Activated B cell treated with CpG ODN at 0.5 μM for 24 hours (primary cell): Measurements from ENCODE around the gene NTNG2. TPM values are rescaled to one million over a fixed set of nuclear protein-coding genes. Genes with fewer than 3 reads are reported as not detected.

ENCODE experiments used
- ATAC-seq: fragments of 200-7000 bp; cut with Tn5 transposase; one replicate; pipeline ENCODE4 v1.10.0; 2021; ENCODE audit warnings: low read depth, mild to moderate bottlenecking, moderate library complexity
- CTCF ChIA-PET: fragments of 350-600 bp; sonication (Branson Sonifier 250); formaldehyde crosslinking; loops from one replicate; lab custom pipeline; 2021; ENCODE audit warnings: antibody characterized with exemption; lab: Charles Lee
- POLR2A ChIA-PET: fragments of 350-600 bp; sonication (Branson Sonifier 250); formaldehyde crosslinking; loops from one replicate; lab custom pipeline; 2021; ENCODE audit warnings: antibody characterized with exemption; lab: Charles Lee
- DNase-seq: peaks from one replicate; pipeline ENCODE4 v3.0.0; 2022
- H3K27ac Mint-ChIP-seq: one replicate; pipeline ENCODE4 v1.8.0; 2020; ENCODE audit warnings: mixed read lengths
- H3K27me3 Mint-ChIP-seq: one replicate; pipeline ENCODE4 v1.8.0; 2021; ENCODE audit warnings: mixed read lengths
- H3K36me3 Mint-ChIP-seq: one replicate; pipeline ENCODE4 v1.8.0; 2021; ENCODE audit warnings: low read depth, mixed read lengths
- H3K4me1 Mint-ChIP-seq: one replicate; pipeline ENCODE4 v1.8.0; 2021; ENCODE audit warnings: mixed read lengths
- H3K4me3 Mint-ChIP-seq: one replicate; pipeline ENCODE4 v1.8.0; 2020; ENCODE audit warnings: mild to moderate bottlenecking, mixed read lengths
- H3K9me3 Mint-ChIP-seq: one replicate; pipeline ENCODE4 v1.8.0; 2020; ENCODE audit warnings: mixed read lengths
- intact Hi-C: fragments of 100-400 bp; cut with micrococcal nuclease; formaldehyde crosslinking; loops from one replicate; pipeline ENCODE4 v1.15.1; 2024
- total RNA-seq: library from RNA; stranded (reverse); gene quantifications from 2 replicates; pipeline ENCODE4 v1.2.3, GENCODE V29; 2022
- TF ChIP-seq, protein P1 (sequence below): fragments of 200-600 bp; IDR thresholded peaks from one replicate; pipeline ENCODE4 v1.8.0; 2022; ENCODE audit warnings: antibody characterized with exemption, mild to moderate bottlenecking

NTNG2 gene
- total RNA-seq, 1 donor from 2014 or later, result 3.1 TPM

- intact Hi-C loops, result no loop called here
- H3K9me3 Mint-ChIP-seq, result no peaks in the 10 kb centered on the region
- no peak overlapping the region for H3K4me3 Mint-ChIP-seq
- POLR2A ChIA-PET, result no interaction called here
- no peaks in the 10 kb centered on the region for H3K36me3 Mint-ChIP-seq
- CTCF ChIA-PET, result no interaction called here
- no peak overlapping the region for H3K27ac Mint-ChIP-seq
- peaks cover 10% of the 10 kb centered on the region for H3K27me3 Mint-ChIP-seq
- TF ChIP-seq, protein P1, sequence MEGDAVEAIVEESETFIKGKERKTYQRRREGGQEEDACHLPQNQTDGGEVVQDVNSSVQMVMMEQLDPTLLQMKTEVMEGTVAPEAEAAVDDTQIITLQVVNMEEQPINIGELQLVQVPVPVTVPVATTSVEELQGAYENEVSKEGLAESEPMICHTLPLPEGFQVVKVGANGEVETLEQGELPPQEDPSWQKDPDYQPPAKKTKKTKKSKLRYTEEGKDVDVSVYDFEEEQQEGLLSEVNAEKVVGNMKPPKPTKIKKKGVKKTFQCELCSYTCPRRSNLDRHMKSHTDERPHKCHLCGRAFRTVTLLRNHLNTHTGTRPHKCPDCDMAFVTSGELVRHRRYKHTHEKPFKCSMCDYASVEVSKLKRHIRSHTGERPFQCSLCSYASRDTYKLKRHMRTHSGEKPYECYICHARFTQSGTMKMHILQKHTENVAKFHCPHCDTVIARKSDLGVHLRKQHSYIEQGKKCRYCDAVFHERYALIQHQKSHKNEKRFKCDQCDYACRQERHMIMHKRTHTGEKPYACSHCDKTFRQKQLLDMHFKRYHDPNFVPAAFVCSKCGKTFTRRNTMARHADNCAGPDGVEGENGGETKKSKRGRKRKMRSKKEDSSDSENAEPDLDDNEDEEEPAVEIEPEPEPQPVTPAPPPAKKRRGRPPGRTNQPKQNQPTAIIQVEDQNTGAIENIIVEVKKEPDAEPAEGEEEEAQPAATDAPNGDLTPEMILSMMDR, result no peak
- ATAC-seq, result no peak
- DNase-seq, result no peak
- no peaks in the 10 kb centered on the region for H3K4me1 Mint-ChIP-seq
These were observed 52.3 kb downstream of the NTNG2 start for GRCh38 chr9:132214027-132214622.

GRCh38 chr9:132216861-132217619, 55.2 kb downstream of the NTNG2 start:
- no peak overlapping the region for H3K4me3 Mint-ChIP-seq
- no peak overlapping the region for H3K27ac Mint-ChIP-seq
- no peaks in the 10 kb centered on the region for H3K4me1 Mint-ChIP-seq
- TF ChIP-seq, protein P1, result no peak
- no peak for DNase-seq
- ATAC-seq, result no peak
- POLR2A ChIA-PET, result no interaction called here
- no peaks in the 10 kb centered on the region for H3K9me3 Mint-ChIP-seq
- intact Hi-C loops, result no loop called here
- no peaks in the 10 kb centered on the region for H3K36me3 Mint-ChIP-seq
- CTCF ChIA-PET, result interaction anchor here (1.1 kb wide), 1 partner anchor 19 kb away, joined by 4 read pairs; no protein-coding TSS in a partner anchor
- peaks cover 13% of the 10 kb centered on the region for H3K27me3 Mint-ChIP-seq

DNA sequence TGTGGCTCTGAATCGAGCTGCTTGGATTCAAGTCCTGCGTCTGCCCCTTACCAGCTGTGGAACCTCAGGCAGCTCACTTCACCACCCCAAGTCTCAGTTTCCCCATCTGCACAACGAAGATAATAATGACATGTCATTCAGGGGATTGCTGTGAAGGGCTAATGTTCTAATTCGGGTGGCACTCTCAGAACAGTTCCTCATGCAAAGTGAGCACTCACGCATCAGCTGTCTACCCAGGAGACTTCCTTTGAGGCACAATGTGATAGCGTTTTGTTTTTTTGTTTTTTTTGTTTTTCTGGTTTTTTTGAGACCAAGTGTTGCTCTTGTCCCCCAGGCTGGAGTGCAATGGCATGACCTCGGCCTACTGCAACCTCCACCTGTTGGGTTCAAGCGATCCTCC, 56.4 kb downstream of the NTNG2 start:
- peaks cover 13% of the 10 kb centered on the region for H3K27me3 Mint-ChIP-seq
- ATAC-seq, result no peak
- CTCF ChIA-PET, result no interaction called here

GRCh38 chr9:132221941-132222340, 60.1 kb downstream of the NTNG2 start:
- peaks cover 15% of the 10 kb centered on the region for H3K27me3 Mint-ChIP-seq
- TF ChIP-seq, protein P1, result no peak
- no peak overlapping the region for H3K4me3 Mint-ChIP-seq
- no peak for ATAC-seq
- no peak overlapping the region for H3K27ac Mint-ChIP-seq
- DNase-seq, result no peak
- H3K4me1 Mint-ChIP-seq, result no peaks in the 10 kb centered on the region
- POLR2A ChIA-PET, result no interaction called here
- H3K9me3 Mint-ChIP-seq, result no peaks in the 10 kb centered on the region
- intact Hi-C loops, result no loop called here
- CTCF ChIA-PET, result no interaction called here
- H3K36me3 Mint-ChIP-seq, result no peaks in the 10 kb centered on the region

More for the DNA sequence above, 56.4 kb downstream of the NTNG2 start:
- POLR2A ChIA-PET, result no interaction called here
- H3K9me3 Mint-ChIP-seq, result no peaks in the 10 kb centered on the region
- DNase-seq, result no peak
- no peak overlapping the region for H3K27ac Mint-ChIP-seq
- H3K36me3 Mint-ChIP-seq, result no peaks in the 10 kb centered on the region
- H3K4me1 Mint-ChIP-seq, result no peaks in the 10 kb centered on the region
- no peak overlapping the region for H3K4me3 Mint-ChIP-seq
- intact Hi-C loops, result no loop called here
- TF ChIP-seq, protein P1, result no peak

DNA sequence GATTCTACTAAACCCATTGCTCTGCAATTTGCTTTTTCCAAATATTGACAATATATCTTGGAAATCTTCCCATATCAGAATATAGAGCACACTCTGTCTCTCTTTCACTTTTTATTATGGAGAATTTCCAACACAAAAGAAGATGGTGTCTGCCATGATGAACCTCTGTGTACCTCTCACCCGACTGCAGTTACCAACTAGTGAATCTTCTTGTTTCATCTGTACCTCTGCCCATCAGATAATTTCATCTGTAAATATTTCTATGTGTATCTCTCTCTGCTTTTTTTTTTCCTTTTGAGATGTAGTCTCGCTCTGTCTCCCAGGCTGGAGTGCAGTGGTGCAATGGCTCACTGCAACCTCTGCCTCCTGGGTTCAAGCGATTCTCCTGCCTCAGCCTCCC, 62.8 kb downstream of the NTNG2 start:
- TF ChIP-seq, protein P1, result no peak
- intact Hi-C loops, result no loop called here
- H3K4me1 Mint-ChIP-seq, result no peaks in the 10 kb centered on the region
- H3K36me3 Mint-ChIP-seq, result no peaks in the 10 kb centered on the region
- peaks cover 12% of the 10 kb centered on the region for H3K27me3 Mint-ChIP-seq
- ChIA-PET POLR2A (no interaction called here), CTCF (no interaction called here)
- DNase-seq, result no peak
- no peak for ATAC-seq
- no peak overlapping the region for H3K27ac Mint-ChIP-seq
- H3K4me3 Mint-ChIP-seq, result no peak overlapping the region
- H3K9me3 Mint-ChIP-seq, result no peaks in the 10 kb centered on the region
